Stimulated activated naive CD8-positive, alpha-beta T cell treated with anti-CD3 and anti-CD28 coated beads, Interleukin-15, amount 100 ng/mL, for 72 hours (primary cell): ENCODE measurements around the gene CEMIP.

Source experiments
- ATAC-seq: fragments of 150-1000 bp; cut with Tn5 transposase; 2 replicates; pipeline ENCODE4 v1.10.0; 2021; ENCODE audit warnings: mild to moderate bottlenecking, moderate library complexity
- DNase-seq, 2 donors: peaks; one replicate each; pipeline ENCODE4 v3.0.0; 2021 to 2022
- H3K27ac Mint-ChIP-seq, 2 donors: one replicate each; pipeline ENCODE4 v1.8.0; 2022; ENCODE audit warnings: mild to moderate bottlenecking in 2 of 2, mixed read lengths in 2 of 2, moderate library complexity in 2 of 2
- H3K27me3 Mint-ChIP-seq: one replicate; pipeline ENCODE4 v1.8.0; 2022; ENCODE audit warnings: mixed read lengths
- H3K4me1 Mint-ChIP-seq: one replicate; pipeline ENCODE4 v1.8.0; 2022; ENCODE audit warnings: mild to moderate bottlenecking, mixed read lengths
- H3K4me3 Mint-ChIP-seq, 2 donors: one replicate each; pipeline ENCODE4 v1.8.0; 2022; ENCODE audit warnings: mild to moderate bottlenecking in 2 of 2, mixed read lengths in 2 of 2, moderate library complexity in 1 of 2
- H3K9me3 Mint-ChIP-seq, 2 donors: one replicate each; pipeline ENCODE4 v1.8.0; 2022; ENCODE audit warnings: mixed read lengths in 2 of 2

CEMIP gene

DNA sequence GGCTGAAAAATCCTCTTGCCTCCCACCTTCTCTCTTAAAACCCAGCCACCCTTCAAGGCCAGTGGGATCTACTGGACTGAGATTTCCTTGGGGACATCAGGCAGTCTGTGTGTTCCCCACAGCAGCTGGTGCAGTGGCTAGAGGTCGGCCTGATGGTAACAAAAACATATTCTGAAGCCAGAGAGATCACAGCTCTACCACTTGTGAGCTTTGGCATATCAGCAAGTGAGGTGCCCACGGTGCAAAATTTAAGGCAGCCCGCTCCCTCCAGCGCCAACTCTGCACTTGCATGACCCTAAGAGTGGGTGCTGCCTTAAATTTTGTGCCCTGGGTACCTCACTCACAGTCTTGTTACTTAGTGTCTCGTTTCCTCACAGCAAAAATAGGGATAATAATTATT, 113.2 kb downstream of the CEMIP start:
- peaks cover 5% of the 10 kb centered on the region for H3K4me1 Mint-ChIP-seq
- H3K4me3 Mint-ChIP-seq: no peak overlapping the region
- peaks cover 4 to 14% of the 10 kb centered on the region in 2 donors for H3K9me3 Mint-ChIP-seq
- ATAC-seq (no peak), DNase-seq (no peak)
- H3K27me3 Mint-ChIP-seq: no peaks in the 10 kb centered on the region
- no peak overlapping the region for H3K27ac Mint-ChIP-seq

- H3K4me3 Mint-ChIP-seq: no peak overlapping the region
- no peak overlapping the region for H3K27ac Mint-ChIP-seq
- ATAC-seq: no peak
- H3K9me3 Mint-ChIP-seq: peaks cover 4 to 14% of the 10 kb centered on the region in 2 donors
- H3K27me3 Mint-ChIP-seq: no peaks in the 10 kb centered on the region
- peaks cover 2% of the 10 kb centered on the region for H3K4me1 Mint-ChIP-seq
- DNase-seq: no peak
Measured at GRCh38 chr15:80893777-80894176, 114.6 kb downstream of the CEMIP start.

DNA sequence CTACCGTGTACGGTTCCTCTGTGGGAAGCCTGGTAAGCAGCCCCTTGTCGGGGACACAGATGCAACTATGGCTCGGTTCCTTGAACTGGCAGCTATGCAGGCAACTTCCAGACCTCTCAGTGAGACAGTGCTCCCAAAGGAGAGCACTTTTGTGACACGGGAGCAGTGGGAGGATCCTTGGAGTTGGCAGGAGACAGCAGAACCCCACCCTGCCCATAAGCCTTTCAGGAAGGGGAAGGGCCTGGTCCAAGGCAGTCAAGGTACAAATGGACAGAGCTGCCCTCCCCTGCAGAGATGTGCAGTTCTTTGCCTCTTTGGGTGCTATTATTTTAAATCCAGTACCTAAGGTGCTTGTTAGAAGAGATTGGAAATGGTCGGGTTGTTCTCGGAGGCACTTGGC, 115.9 kb downstream of the CEMIP start:
- no peaks in the 10 kb centered on the region for H3K4me1 Mint-ChIP-seq
- ATAC-seq: no peak

DNA sequence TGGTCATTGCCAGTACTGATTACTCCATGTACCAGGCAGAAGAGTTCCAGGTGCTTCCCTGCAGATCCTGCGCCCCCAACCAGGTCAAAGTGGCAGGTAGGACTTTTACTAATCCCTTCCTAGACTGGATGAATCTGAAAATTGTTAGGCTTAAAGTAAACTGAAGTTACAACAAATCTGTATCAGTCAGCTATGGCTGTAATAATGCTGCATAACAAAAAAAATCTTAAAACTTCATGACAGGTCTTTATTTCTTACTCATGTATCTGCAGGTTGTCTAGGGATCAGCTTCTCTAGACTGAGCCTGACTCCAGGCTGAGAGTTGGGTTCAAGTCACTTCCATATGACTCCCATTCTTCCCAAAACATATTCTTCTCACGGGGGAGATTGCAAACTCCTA, 116.8 kb downstream of the CEMIP start:
- H3K27me3 Mint-ChIP-seq: no peaks in the 10 kb centered on the region
- H3K4me3 Mint-ChIP-seq: no peak overlapping the region
- ATAC-seq (no peak), DNase-seq (no peak)
- H3K27ac Mint-ChIP-seq: no peak overlapping the region
- H3K9me3 Mint-ChIP-seq: peaks cover 4 to 14% of the 10 kb centered on the region in 2 donors
- H3K4me1 Mint-ChIP-seq: no peaks in the 10 kb centered on the region

More for the DNA sequence above, 115.9 kb downstream of the CEMIP start:
- Mint-ChIP-seq H3K27me3 (no peaks in the 10 kb centered on the region), H3K27ac (no peak overlapping the region), H3K9me3 (peaks cover 4 to 14% of the 10 kb centered on the region in 2 donors), H3K4me3 (no peak overlapping the region)
- no peak for DNase-seq

GRCh38 chr15:80898040-80898439, 118.9 kb downstream of the CEMIP start:
- H3K27me3 Mint-ChIP-seq: no peaks in the 10 kb centered on the region
- no peaks in the 10 kb centered on the region for H3K4me1 Mint-ChIP-seq
- DNase-seq (no peak), ATAC-seq (no peak)
- H3K4me3 Mint-ChIP-seq: no peak overlapping the region
- H3K9me3 Mint-ChIP-seq: peaks cover 4 to 14% of the 10 kb centered on the region in 2 donors
- H3K27ac Mint-ChIP-seq: no peak overlapping the region

- DNase-seq (no peak), ATAC-seq (no peak)
- H3K27ac Mint-ChIP-seq: no peak overlapping the region
- H3K27me3 Mint-ChIP-seq: no peaks in the 10 kb centered on the region
- H3K4me1 Mint-ChIP-seq: no peaks in the 10 kb centered on the region
- H3K9me3 Mint-ChIP-seq: no peaks in the 10 kb centered on the region
- no peak overlapping the region for H3K4me3 Mint-ChIP-seq
Measured at GRCh38 chr15:80902298-80902801, 123.2 kb downstream of the CEMIP start.

DNA sequence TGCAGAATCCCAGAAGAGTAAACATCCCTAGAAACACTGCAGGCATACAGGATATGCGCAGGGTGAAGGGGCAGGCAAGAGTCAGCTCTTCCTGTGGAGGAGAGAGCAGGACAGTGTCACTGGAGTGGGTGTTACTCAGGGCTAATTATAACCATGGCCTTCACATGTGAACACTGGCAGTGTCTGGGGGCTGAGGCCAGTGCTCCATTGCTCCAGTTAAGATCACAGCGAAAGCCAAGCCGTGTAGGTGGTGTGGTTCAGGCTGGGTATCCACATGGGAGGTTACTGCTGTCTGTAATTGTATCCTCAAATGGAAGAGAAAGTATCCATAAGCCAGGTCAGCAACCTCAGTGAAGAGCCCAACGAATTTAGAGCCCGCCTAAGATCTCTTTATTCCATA, 125.8 kb downstream of the CEMIP start:
- Mint-ChIP-seq H3K4me1 (no peaks in the 10 kb centered on the region), H3K9me3 (no peaks in the 10 kb centered on the region), H3K27ac (no peak overlapping the region), H3K4me3 (no peak overlapping the region), H3K27me3 (no peaks in the 10 kb centered on the region)
- ATAC-seq (no peak), DNase-seq (no peak)

- Mint-ChIP-seq H3K4me1 (no peaks in the 10 kb centered on the region), H3K27me3 (no peaks in the 10 kb centered on the region), H3K9me3 (no peaks in the 10 kb centered on the region), H3K27ac (no peak overlapping the region), H3K4me3 (no peak overlapping the region)
- DNase-seq (no peak), ATAC-seq (no peak)
Measured at GRCh38 chr15:80906159-80906766, 127.1 kb downstream of the CEMIP start.

DNA sequence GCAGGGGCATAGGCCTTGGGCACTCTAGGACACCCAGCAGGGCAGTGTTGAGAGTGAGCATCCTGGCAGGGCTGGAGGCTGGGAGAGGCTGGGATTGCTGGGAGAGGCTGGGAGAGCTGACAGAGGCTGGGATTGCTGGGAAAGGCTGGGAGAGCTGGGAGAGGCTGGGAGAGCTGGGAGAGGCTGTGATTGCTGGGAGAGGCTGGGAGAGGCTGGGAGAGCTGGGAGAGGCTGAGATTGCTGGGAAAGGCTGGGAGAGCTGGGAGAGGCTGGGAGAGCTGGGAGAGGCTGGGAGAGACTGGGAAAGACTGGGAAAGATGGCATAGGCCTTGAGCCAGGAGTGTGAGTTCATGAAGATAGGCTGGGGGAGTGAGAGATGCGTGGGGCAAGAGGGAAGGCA, 132.7 kb downstream of the CEMIP start:
- Mint-ChIP-seq H3K9me3 (no peaks in the 10 kb centered on the region), H3K27ac (peak overlapping the region; percentile 57 to 69), H3K4me1 (no peaks in the 10 kb centered on the region), H3K27me3 (no peaks in the 10 kb centered on the region), H3K4me3 (no peak overlapping the region)
- no peak for DNase-seq
- ATAC-seq: no peak

GRCh38 chr15:80912673-80913072, 133.5 kb downstream of the CEMIP start:
- Mint-ChIP-seq H3K4me1 (no peaks in the 10 kb centered on the region), H3K27me3 (no peaks in the 10 kb centered on the region), H3K27ac (no peak overlapping the region), H3K4me3 (no peak overlapping the region), H3K9me3 (no peaks in the 10 kb centered on the region)
- no peak for ATAC-seq
- DNase-seq: no peak

DNA sequence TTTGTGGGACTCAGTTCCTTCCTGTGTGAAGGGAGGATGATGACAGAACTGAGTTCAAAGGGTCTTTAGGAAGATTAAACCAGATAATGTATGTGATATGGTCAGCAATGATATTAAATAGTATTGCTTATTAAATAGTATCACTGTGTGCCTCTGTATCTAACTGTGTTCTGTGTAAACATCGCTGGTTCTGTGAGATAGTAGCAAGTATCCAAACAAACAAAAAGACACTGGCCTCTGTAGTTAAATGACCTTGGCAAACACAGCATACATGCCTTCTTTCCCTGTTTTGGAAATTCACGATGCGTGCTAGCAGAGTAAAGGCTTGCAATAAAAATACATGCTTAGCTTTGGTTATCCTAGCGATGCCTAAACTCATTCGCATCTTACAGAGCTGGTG, 134.4 kb downstream of the CEMIP start:
- DNase-seq (no peak), ATAC-seq (no peak)
- H3K4me1 Mint-ChIP-seq: no peaks in the 10 kb centered on the region
- H3K27ac Mint-ChIP-seq: no peak overlapping the region
- no peaks in the 10 kb centered on the region for H3K9me3 Mint-ChIP-seq
- no peaks in the 10 kb centered on the region for H3K27me3 Mint-ChIP-seq
- H3K4me3 Mint-ChIP-seq: no peak overlapping the region

DNA sequence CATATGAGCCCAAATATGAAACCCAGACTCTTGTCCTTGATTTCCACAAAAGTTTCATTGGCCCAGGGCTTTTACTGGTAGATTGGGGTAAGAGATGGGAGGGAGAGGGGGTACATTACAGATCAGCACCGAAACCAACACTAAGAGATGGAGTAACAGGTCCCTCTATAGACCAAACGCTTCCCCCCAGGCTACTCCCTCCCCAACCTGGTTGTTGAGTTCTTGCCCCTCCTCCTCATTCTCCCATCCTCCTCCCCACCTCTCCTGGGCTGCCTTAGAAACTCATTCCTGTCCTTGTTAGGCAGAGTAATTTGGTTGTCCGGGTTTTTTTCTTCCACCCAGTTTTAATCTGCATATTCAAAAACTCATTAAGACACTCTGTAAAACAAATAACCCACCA, 136.3 kb downstream of the CEMIP start:
- Mint-ChIP-seq H3K9me3 (no peaks in the 10 kb centered on the region), H3K4me3 (no peak overlapping the region), H3K4me1 (peaks cover 8% of the 10 kb centered on the region), H3K27me3 (no peaks in the 10 kb centered on the region), H3K27ac (no peak overlapping the region)
- ATAC-seq (no peak), DNase-seq (no peak)

DNA sequence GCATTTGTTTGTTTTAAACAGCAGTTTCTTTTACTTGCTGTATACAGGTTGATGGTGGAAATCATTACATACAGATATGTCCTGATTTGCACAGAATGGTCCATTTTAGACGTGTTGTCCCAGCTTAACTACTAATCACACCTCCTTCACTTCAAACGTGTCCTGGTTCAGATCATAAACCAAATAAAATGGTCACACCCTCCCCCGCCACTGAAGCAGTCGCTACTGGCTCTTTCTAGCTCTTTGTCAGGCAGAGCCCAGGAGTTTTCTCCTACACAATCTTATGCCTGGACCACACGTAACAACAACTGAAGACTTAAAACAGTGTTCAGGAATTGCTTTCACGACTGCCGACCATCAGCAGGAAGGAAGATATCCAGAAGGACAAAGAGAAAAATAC, 136.9 kb downstream of the CEMIP start:
- Mint-ChIP-seq H3K27ac (no peak overlapping the region), H3K27me3 (no peaks in the 10 kb centered on the region), H3K9me3 (no peaks in the 10 kb centered on the region), H3K4me3 (no peak overlapping the region), H3K4me1 (peaks cover 14% of the 10 kb centered on the region)
- ATAC-seq (no peak), DNase-seq (no peak)

DNA sequence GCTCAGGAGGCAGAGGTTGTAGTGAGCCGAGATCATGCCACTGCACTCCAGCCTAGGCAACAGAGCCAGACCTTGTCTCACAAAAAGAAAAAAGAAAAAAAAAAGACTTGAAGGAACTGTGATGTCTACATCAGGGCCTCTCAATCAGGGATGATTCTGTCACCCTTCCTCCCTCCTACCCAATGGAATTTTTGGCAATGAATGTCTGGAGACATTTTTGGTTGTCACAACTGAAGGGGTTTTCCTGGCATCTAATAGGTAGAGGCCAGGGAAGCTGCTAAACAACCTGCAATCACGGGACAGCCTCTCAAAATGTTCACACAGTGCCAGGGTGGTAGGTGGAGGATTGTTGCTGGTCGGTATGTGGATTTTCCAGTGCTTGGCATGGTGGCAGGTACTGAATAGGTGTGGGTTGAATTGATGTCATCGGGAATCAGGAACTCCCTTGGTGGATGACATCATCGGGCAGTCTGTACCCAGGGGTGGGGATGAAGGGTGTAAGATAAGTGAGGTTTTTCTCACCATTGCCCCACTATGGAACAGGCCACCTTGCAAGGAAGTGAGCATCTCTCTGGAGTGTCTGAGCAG, 139.1 kb downstream of the CEMIP start:
- no peak for DNase-seq
- Mint-ChIP-seq H3K9me3 (no peaks in the 10 kb centered on the region), H3K27ac (no peak overlapping the region), H3K4me3 (no peak overlapping the region), H3K27me3 (no peaks in the 10 kb centered on the region), H3K4me1 (peaks cover 27% of the 10 kb centered on the region)
- no peak for ATAC-seq

GRCh38 chr15:80920271-80920699, 141.1 kb downstream of the CEMIP start:
- Mint-ChIP-seq H3K4me3 (peak overlapping the region in 1 of 2 donors; percentile 46), H3K4me1 (peaks cover 32% of the 10 kb centered on the region), H3K27ac (peak overlapping the region in 1 of 2 donors; percentile 55), H3K27me3 (no peaks in the 10 kb centered on the region), H3K9me3 (no peaks in the 10 kb centered on the region)
- DNase-seq: peak; percentile 44 to 57
- ATAC-seq: peak; percentile 98

DNA sequence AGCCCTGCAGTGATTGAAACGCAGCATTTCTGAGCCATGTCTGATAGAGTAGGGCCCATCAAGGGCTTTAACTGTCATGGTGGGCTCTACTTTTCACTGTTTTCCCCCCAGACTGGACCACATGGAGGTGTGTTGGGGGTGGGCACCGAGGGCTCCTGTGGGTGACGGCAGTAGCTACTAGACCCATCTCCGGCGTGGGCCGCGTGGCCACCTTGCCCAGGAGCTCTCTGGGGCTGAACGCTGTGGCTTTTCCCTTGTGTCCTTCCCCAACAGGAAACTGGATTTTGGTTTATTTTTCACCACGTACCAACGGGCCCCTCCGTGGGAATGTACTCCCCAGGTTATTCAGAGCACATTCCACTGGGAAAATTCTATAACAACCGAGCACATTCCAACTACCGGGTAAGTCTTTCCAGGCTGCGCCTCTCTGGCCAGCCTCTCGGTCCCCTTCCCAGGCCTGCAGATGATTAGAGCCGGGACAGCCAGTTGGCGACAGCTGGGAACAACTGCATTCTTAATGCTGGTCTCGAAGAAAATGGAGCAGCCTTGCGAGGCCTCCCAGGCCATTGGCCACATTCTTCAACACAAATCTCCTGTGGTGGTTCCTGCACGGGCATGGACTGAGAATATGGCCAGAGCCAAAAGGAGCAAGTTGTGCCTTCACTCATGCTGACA, 142.7 kb downstream of the CEMIP start:
- Mint-ChIP-seq H3K4me3 (no peak overlapping the region), H3K27me3 (no peaks in the 10 kb centered on the region), H3K4me1 (peaks cover 32% of the 10 kb centered on the region), H3K27ac (no peak overlapping the region), H3K9me3 (no peaks in the 10 kb centered on the region)
- ATAC-seq (no peak), DNase-seq (no peak)
